D721Med (cell line): ENCODE results near the gene RRAGA.

Experiments used
- DNase-seq: peaks from one replicate; pipeline ENCODE4 v3.0.0; 2011; ENCODE audit warnings: low spot score; ENCODE audit not compliant: insufficient read length
- FAIRE-seq: peaks from 2 replicates; lab custom pipeline; 2011; peaks lifted over from hg19 to GRCh38; lab: Jason Lieb, UNC
- CTCF ChIP-seq: IDR thresholded peaks from 2 replicates; pipeline ENCODE4 v1.5.1; 2012; ENCODE audit warnings: mild to moderate bottlenecking, control low read depth; ENCODE audit not compliant: insufficient read depth; ENCODE audit errors: missing control alignments

RRAGA gene

GRCh38 chr9:19023078-19023477 lies 26.1 kb upstream of the RRAGA start:
- TF ChIP-seq CTCF: no peak
- no peak for FAIRE-seq
- no peak for DNase-seq

GRCh38 chr9:19026375-19026774 lies 22.9 kb upstream of the RRAGA start:
- FAIRE-seq (no peak), DNase-seq (no peak)
- no peak for TF ChIP-seq CTCF

GRCh38 chr9:19027825-19028224 lies 21.4 kb upstream of the RRAGA start:
- FAIRE-seq (no peak), DNase-seq (no peak)
- no peak for TF ChIP-seq CTCF

- peak; percentile 64 for FAIRE-seq
Measured at GRCh38 chr9:19028835-19029451, 20.3 kb upstream of the RRAGA start.

GRCh38 chr9:19030899-19031298 lies 18.3 kb upstream of the RRAGA start:
- TF ChIP-seq CTCF: no peak
- FAIRE-seq (no peak), DNase-seq (no peak)

More at GRCh38 chr9:19028835-19029451, 20.3 kb upstream of the RRAGA start:
- peak; percentile 74 for TF ChIP-seq CTCF
- peak; percentile 78 for DNase-seq

GRCh38 chr9:19032406-19032805 lies 16.8 kb upstream of the RRAGA start:
- no peak for FAIRE-seq
- no peak for TF ChIP-seq CTCF
- no peak for DNase-seq

GRCh38 chr9:19033015-19033414 lies 16.2 kb upstream of the RRAGA start, which contains the start of gene SAXO1:
Gene SAXO1, minus strand, starts transcription at chr9:19033209. Its CDS starts 301 bp downstream, at chr9:19032908.
- FAIRE-seq: no peak
- no peak for TF ChIP-seq CTCF
- DNase-seq: no peak
